Panc1 (cell line): ENCODE data around the gene MAP4K2. TPM values are rescaled to one million over a fixed set of nuclear protein-coding genes. Genes with fewer than 3 reads are reported as not detected.
A peak's percentile ranks its signal among the peaks of the same experiment; 100 is the strongest.

Experiments used
- ATAC-seq: fragments of 200-7000 bp; cut with Tn5 transposase; 2 replicates; pipeline ENCODE4 v1.9.1; 2020; ENCODE audit warnings: mild to moderate bottlenecking, moderate library complexity
- BruUV-seq: library from RNA; stranded (reverse); fragments of 400-500 nt; replicated peaks from 2 replicates; lab custom pipeline; 2021; lab: Mats Ljungman, UMichigan
- CTCF ChIA-PET: fragments of 300-600 bp; sonication (Branson Sonifier 250); formaldehyde crosslinking; loops from one replicate; lab custom pipeline; 2022; ENCODE audit warnings: antibody characterized with exemption; lab: Charles Lee
- POLR2A ChIA-PET: fragments of 300-600 bp; sonication (Branson Sonifier 250); formaldehyde crosslinking; loops from one replicate; lab custom pipeline; 2022; ENCODE audit warnings: antibody characterized with exemption; lab: Charles Lee
- DNase-seq: peaks from one replicate; pipeline ENCODE4 v3.0.0-alpha.2; 2010; ENCODE audit warnings: low read depth, low spot score
- H3K27ac ChIP-seq: 2 replicates; pipeline ENCODE4 v1.5.1; 2011; ENCODE audit warnings: mild to moderate bottlenecking, low read length, inconsistent platforms
- H3K27me3 ChIP-seq: fragments of 200-500 bp; sonication (Bioruptor generic); 2 replicates; pipeline ENCODE4 v1.6.0; 2014; ENCODE audit warnings: low read length, inconsistent platforms; ENCODE audit not compliant: control insufficient read depth, insufficient read depth
- H3K36me3 ChIP-seq: fragments of 200-500 bp; sonication (Bioruptor generic); 2 replicates; pipeline ENCODE4 v1.5.1; 2014; ENCODE audit warnings: inconsistent platforms, mild to moderate bottlenecking, low read length, moderate library complexity; ENCODE audit not compliant: control insufficient read depth, insufficient read depth
- H3K4me1 ChIP-seq: 2 replicates; pipeline ENCODE4 v1.5.1; 2011; ENCODE audit warnings: inconsistent platforms, mild to moderate bottlenecking, low read length, moderate library complexity; ENCODE audit not compliant: control insufficient read depth, insufficient read depth
- H3K4me3 ChIP-seq, 2 experiments: 2 replicates each; pipeline ENCODE4 v1.5.1; 2011 to 2012; ENCODE audit warnings: low read depth in 2 of 2, low read length in 2 of 2, mild to moderate bottlenecking in 2 of 2, inconsistent platforms in 1 of 2, moderate library complexity in 1 of 2
- H3K9me3 ChIP-seq: fragments of 200-500 bp; sonication (Bioruptor generic); 2 replicates; pipeline ENCODE4 v1.5.1; 2014; ENCODE audit warnings: low read depth, mild to moderate bottlenecking, inconsistent platforms, low read length, moderate library complexity; ENCODE audit not compliant: control insufficient read depth, insufficient read depth
- POLR2AphosphoS5 ChIP-seq: IDR thresholded peaks from 2 replicates; pipeline ENCODE4 v1.6.1; 2012; ENCODE audit warnings: mild to moderate bottlenecking, low read depth, low read length, moderate library complexity
- SIN3A ChIP-seq: IDR thresholded peaks from 2 replicates; pipeline ENCODE4 v1.6.1; 2012; ENCODE audit warnings: low read depth, mild to moderate bottlenecking, low read length, moderate library complexity, borderline replicate concordance; ENCODE audit not compliant: insufficient read depth
- TCF7L2 ChIP-seq: IDR thresholded peaks from 2 replicates; pipeline ENCODE4 v1.6.1; 2011; ENCODE audit warnings: mild to moderate bottlenecking, low read depth, low read length, inconsistent platforms
- in situ Hi-C: cut with HindIII; loops from 2 replicates; pipeline ENCODE4 v1.10.0; 2016; ENCODE audit warnings: low sequenced_read_pairs, low pct_unique_long_range_greater_than_20kb
- intact Hi-C: fragments of 100-400 bp; cut with micrococcal nuclease; formaldehyde crosslinking; loops from one replicate; pipeline ENCODE4 v1.10.0; 2022; ENCODE audit not compliant: unreplicated experiment
- total RNA-seq: library from RNA; stranded (reverse); gene quantifications from one replicate; pipeline ENCODE4 v1.2.1, GENCODE V29; 2021; ENCODE audit not compliant: unreplicated experiment
- TF ChIP-seq, protein P1 (sequence below), 2 experiments: IDR thresholded peaks; 2 replicates each; pipeline ENCODE4 v1.6.1; 2011 to 2012; ENCODE audit warnings: low read depth in 2 of 2, control low read depth in 1 of 2, low read length in 1 of 2, mild to moderate bottlenecking in 1 of 2, moderate library complexity in 1 of 2; ENCODE audit not compliant: insufficient read depth in 1 of 2
- TF ChIP-seq, protein P2 (sequence below): fragments of 450-650 bp; IDR thresholded peaks from 2 replicates; pipeline ENCODE4 v1.5.1; 2017; ENCODE audit warnings: mild to moderate bottlenecking

The MAP4K2 gene
- total RNA-seq, 1 experiment from 2014 or later: 46.4 TPM

- Histone ChIP-seq H3K27me3 (no peaks in the 10 kb centered on the region), H3K9me3 (no peaks in the 10 kb centered on the region), H3K36me3 (no peaks in the 10 kb centered on the region), H3K4me1 (no peaks in the 10 kb centered on the region), H3K27ac (no peak overlapping the region), H3K4me3 (no peak overlapping the region)
- CTCF ChIA-PET: interaction anchor here (0.6 to 0.7 kb wide), 2 partner anchors 11 to 230 kb away, joined by 3 to 5 read pairs; no protein-coding TSS in a partner anchor
- in situ Hi-C loops: no loop called here
- TF ChIP-seq POLR2AphosphoS5: no peak
- TF ChIP-seq, protein P1, sequence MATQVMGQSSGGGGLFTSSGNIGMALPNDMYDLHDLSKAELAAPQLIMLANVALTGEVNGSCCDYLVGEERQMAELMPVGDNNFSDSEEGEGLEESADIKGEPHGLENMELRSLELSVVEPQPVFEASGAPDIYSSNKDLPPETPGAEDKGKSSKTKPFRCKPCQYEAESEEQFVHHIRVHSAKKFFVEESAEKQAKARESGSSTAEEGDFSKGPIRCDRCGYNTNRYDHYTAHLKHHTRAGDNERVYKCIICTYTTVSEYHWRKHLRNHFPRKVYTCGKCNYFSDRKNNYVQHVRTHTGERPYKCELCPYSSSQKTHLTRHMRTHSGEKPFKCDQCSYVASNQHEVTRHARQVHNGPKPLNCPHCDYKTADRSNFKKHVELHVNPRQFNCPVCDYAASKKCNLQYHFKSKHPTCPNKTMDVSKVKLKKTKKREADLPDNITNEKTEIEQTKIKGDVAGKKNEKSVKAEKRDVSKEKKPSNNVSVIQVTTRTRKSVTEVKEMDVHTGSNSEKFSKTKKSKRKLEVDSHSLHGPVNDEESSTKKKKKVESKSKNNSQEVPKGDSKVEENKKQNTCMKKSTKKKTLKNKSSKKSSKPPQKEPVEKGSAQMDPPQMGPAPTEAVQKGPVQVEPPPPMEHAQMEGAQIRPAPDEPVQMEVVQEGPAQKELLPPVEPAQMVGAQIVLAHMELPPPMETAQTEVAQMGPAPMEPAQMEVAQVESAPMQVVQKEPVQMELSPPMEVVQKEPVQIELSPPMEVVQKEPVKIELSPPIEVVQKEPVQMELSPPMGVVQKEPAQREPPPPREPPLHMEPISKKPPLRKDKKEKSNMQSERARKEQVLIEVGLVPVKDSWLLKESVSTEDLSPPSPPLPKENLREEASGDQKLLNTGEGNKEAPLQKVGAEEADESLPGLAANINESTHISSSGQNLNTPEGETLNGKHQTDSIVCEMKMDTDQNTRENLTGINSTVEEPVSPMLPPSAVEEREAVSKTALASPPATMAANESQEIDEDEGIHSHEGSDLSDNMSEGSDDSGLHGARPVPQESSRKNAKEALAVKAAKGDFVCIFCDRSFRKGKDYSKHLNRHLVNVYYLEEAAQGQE (IDR thresholded peaks at IDR 0.05; ENCODE audit: insufficient read depth in 1 of 2, low read depth in 2 of 2, low read length in 1 of 2): no peak
- no peak for TF ChIP-seq SIN3A
- TF ChIP-seq, protein P2, sequence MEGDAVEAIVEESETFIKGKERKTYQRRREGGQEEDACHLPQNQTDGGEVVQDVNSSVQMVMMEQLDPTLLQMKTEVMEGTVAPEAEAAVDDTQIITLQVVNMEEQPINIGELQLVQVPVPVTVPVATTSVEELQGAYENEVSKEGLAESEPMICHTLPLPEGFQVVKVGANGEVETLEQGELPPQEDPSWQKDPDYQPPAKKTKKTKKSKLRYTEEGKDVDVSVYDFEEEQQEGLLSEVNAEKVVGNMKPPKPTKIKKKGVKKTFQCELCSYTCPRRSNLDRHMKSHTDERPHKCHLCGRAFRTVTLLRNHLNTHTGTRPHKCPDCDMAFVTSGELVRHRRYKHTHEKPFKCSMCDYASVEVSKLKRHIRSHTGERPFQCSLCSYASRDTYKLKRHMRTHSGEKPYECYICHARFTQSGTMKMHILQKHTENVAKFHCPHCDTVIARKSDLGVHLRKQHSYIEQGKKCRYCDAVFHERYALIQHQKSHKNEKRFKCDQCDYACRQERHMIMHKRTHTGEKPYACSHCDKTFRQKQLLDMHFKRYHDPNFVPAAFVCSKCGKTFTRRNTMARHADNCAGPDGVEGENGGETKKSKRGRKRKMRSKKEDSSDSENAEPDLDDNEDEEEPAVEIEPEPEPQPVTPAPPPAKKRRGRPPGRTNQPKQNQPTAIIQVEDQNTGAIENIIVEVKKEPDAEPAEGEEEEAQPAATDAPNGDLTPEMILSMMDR: no peak
- TF ChIP-seq TCF7L2: no peak
- POLR2A ChIA-PET: interaction anchor here (0.6 kb wide), 2 partner anchors 589 to 823 kb away, joined by 4 read pairs; no protein-coding TSS in a partner anchor
- intact Hi-C loops: no loop called here
- ATAC-seq (no peak), DNase-seq (no peak)
- no TSS peak for BruUV-seq
Measured at GRCh38 chr11:64826062-64826461, 23.0 kb upstream of the MAP4K2 start.

- CTCF ChIA-PET: no interaction called here
- intact Hi-C loops (no loop called here), in situ Hi-C loops (no loop called here)
- H3K27ac ChIP-seq: no peak overlapping the region
- POLR2A ChIA-PET: interaction anchor here (0.6 kb wide), 1 partner anchor 8 kb away, joined by 3 read pairs; no protein-coding TSS in a partner anchor
- no peak overlapping the region for H3K4me3 ChIP-seq
- H3K9me3 ChIP-seq: no peaks in the 10 kb centered on the region
- DNase-seq: no peak
- TF ChIP-seq POLR2AphosphoS5 (no peak), TCF7L2 (no peak), SIN3A (no peak)
- TF ChIP-seq, protein P1 (IDR thresholded peaks at IDR 0.05; ENCODE audit: insufficient read depth in 1 of 2, low read depth in 2 of 2, low read length in 1 of 2): no peak
- TF ChIP-seq, protein P2: no peak
- no peaks in the 10 kb centered on the region for H3K27me3 ChIP-seq
- no peaks in the 10 kb centered on the region for H3K4me1 ChIP-seq
- BruUV-seq: TSS peak; percentile 93
- no peak for ATAC-seq
- no peaks in the 10 kb centered on the region for H3K36me3 ChIP-seq
Measured at GRCh38 chr11:64823568-64824119, 20.6 kb upstream of the MAP4K2 start.
